Thyroid gland (tissue), 4 donors: ENCODE results near the gene ERAL1. TPM values are rescaled to one million over a fixed set of nuclear protein-coding genes. Genes with fewer than 3 reads are reported as not detected.

Experiments
- DNase-seq, 2 donors: peaks; one replicate each; pipeline ENCODE4 v3.0.0-alpha.2; 2019
- H3K27ac ChIP-seq, 3 donors: fragments of 200-600 bp; sonication (generic); 1 replicate in 2 of 3; 2 replicates in 1 of 3; pipeline ENCODE4 v1.5.1; 2016 to 2019; ENCODE audit warnings: mild to moderate bottlenecking in 1 of 3, moderate library complexity in 1 of 3
- H3K27me3 ChIP-seq: fragments of 200-600 bp; sonication (generic); one replicate; pipeline ENCODE4 v1.5.1; 2019
- H3K36me3 ChIP-seq, 2 donors: fragments of 200-600 bp; sonication (generic); one replicate each; pipeline ENCODE4 v1.5.1; 2016 to 2019
- H3K4me1 ChIP-seq, 2 donors: fragments of 200-600 bp; sonication (generic); one replicate each; pipeline ENCODE4 v1.5.1; 2017 to 2019
- H3K4me3 ChIP-seq, 3 donors: fragments of 200-600 bp; sonication (generic); replicated peaks in 1 of 3; 1 replicate in 2 of 3; 2 replicates in 1 of 3; pipeline ENCODE4 v1.5.1; 2016; ENCODE audit warnings: mild to moderate bottlenecking in 1 of 3
- H3K9me3 ChIP-seq: fragments of 200-600 bp; sonication (generic); one replicate; pipeline ENCODE4 v1.5.1; 2017
- POLR2A ChIP-seq, 2 donors: fragments of 450-650 bp; IDR thresholded peaks; one replicate each; pipeline ENCODE4 v1.6.1; 2017; ENCODE audit warnings: antibody characterized with exemption in 2 of 2, mild to moderate bottlenecking in 2 of 2, moderate library complexity in 1 of 2
- WGBS, 2 donors: methylation state at CpG; one replicate each; pipeline ENCODE4 v1.1.5; 2017; 5-methylcytosine and 5-hydroxymethylcytosine counted together
- intact Hi-C: fragments of 100-400 bp; cut with DNase I; formaldehyde crosslinking; loops from one replicate; pipeline ENCODE4 v1.15.1; 2023
- total RNA-seq, 4 donors: library from RNA; depleted of rRNA; stranded (reverse); fragments of >200 nt; gene quantifications; one replicate each; pipeline ENCODE4 v1.2.3, GENCODE V29; 2016
- TF ChIP-seq, protein P1 (sequence below), 6 experiments: fragments of 200-600 bp in 3 of 6; fragments of 450-650 bp in 3 of 6; sonication (generic) in 3 of 6; IDR thresholded peaks; one replicate each; pipeline ENCODE4 v1.5.1; 2016 to 2019; ENCODE audit warnings: antibody characterized with exemption in 6 of 6, mild to moderate bottlenecking in 2 of 6, inconsistent platforms in 1 of 6, moderate library complexity in 1 of 6

Gene ERAL1
- total RNA-seq, 4 donors from 2014 or later = 23.1 to 59.3 (median 41.2) TPM

DNA sequence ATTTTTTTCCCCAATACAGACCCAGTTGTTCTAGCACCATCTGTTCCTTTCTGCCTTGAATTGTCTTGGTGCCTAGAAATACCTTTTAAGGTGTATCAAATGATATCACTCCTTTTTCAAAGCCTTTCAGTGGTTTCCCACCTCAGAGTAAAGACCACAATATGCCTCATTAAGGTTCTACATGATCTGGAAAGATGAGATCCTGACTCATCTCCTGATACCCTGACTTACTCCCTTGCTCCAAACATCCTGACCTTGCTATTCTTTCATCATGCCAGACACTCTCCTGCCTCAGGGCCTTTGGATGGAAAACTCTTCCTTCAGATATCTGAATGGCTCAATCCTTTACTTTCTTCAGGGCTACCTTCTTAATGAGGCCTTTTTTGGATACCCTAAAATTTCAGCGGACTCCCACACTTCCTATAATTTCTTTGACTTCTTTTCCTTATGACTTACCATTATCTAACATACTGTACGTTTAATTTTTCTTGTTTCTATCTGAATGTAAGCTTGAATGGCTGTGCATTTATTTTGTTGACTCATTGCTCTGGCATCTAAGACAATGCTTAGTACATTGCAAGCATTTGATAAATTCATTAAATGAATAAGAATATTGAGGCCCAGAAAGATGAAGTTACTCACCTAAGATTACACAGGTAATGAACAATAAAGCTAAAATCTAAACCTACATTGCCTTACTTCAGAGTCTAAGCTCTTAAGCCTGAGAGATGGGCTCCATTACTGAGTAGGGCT lies 23.5 kb downstream of the ERAL1 start:
- H3K27me3 ChIP-seq = no peaks in the 10 kb centered on the region
- WGBS, 2 donors = 94 to 95% methylated on average over 2 of the region's 2 CpGs
- DNase-seq = no peak
- intact Hi-C loops = no loop called here
- peaks cover 37 to 40% of the 10 kb centered on the region in 2 donors for H3K36me3 ChIP-seq
- H3K4me3 ChIP-seq = no peak overlapping the region
- no peaks in the 10 kb centered on the region for H3K4me1 ChIP-seq
- no peak overlapping the region for H3K27ac ChIP-seq
- H3K9me3 ChIP-seq = no peaks in the 10 kb centered on the region
- TF ChIP-seq, protein P1, sequence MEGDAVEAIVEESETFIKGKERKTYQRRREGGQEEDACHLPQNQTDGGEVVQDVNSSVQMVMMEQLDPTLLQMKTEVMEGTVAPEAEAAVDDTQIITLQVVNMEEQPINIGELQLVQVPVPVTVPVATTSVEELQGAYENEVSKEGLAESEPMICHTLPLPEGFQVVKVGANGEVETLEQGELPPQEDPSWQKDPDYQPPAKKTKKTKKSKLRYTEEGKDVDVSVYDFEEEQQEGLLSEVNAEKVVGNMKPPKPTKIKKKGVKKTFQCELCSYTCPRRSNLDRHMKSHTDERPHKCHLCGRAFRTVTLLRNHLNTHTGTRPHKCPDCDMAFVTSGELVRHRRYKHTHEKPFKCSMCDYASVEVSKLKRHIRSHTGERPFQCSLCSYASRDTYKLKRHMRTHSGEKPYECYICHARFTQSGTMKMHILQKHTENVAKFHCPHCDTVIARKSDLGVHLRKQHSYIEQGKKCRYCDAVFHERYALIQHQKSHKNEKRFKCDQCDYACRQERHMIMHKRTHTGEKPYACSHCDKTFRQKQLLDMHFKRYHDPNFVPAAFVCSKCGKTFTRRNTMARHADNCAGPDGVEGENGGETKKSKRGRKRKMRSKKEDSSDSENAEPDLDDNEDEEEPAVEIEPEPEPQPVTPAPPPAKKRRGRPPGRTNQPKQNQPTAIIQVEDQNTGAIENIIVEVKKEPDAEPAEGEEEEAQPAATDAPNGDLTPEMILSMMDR (IDR thresholded peaks at IDR 0.05) = no peak
- TF ChIP-seq POLR2A (IDR thresholded peaks at IDR 0.05) = no peak

DNA sequence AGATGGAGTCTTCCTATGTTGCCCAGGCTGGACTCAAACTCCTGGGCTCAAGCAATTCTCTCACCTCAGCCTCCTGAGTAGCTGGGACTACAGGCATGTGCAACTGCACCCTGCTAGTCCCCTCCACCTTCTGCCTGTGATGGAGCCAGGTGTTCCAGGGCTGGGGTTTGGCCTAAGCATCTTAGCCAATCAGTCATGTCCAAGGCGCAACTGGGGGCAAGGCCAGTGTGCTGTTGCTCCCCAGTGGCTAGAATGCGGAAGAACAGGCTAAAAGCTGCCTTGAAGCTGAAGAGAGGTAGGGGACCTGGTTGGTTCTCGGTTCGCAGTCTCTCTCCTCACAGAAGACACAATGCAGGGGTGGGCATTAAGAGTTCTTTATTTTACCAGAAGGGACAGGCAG lies 24.2 kb downstream of the ERAL1 start:
- whole genome bisulfite sequencing, 2 donors = 88 to 93% methylated on average over 4 of the region's 4 CpGs
- Histone ChIP-seq H3K9me3 (no peaks in the 10 kb centered on the region), H3K27ac (no peak overlapping the region), H3K36me3 (peaks cover 41% of the 10 kb centered on the region in 2 donors), H3K27me3 (no peaks in the 10 kb centered on the region), H3K4me3 (no peak overlapping the region), H3K4me1 (no peaks in the 10 kb centered on the region)
- intact Hi-C loops = no loop called here
- peak; percentile 9 to 19 for DNase-seq
- no peak for TF ChIP-seq POLR2A (IDR thresholded peaks at IDR 0.05)
- TF ChIP-seq, protein P1 (IDR thresholded peaks at IDR 0.05) = peak in 1 of 6 experiments; percentile 21

DNA sequence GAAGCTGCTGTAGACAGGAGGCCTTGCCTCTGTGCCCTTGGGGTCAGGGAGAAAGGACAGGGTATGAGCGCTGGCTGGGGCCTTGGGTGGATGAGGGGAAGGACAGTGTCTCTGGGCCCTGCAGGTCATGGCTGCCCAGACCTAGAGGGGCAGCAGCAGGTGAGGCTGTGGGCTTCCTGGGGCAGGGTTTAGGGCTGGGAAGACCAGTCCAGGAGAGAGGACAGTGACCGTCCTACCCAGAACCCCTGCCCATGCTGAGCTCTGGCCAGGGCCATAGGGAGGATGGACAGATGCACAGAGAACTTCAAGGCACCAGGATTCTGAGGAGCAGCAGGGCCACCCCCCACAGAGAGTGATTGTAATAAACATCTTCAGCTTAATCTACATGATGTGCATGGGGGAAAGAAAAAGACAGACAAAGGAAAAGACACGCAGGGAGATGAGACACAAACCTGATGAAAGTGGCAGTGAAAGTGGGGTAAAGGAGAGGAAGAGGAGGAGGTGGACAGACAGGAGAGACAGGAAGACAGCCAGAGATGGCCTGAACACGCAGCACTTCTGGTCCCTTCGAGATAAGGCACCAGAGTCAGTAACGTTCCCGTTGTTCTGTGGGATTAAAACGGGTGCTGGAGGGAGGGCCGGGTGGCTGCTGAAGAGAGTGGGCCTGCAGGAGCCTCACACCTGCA lies 25.2 kb downstream of the ERAL1 start:
- 77 to 80% methylated on average over 8 to 9 of the region's 9 CpGs for WGBS, 2 donors
- H3K27ac ChIP-seq = no peak overlapping the region
- no peak for DNase-seq
- intact Hi-C loops = no loop called here
- no peak overlapping the region for H3K4me3 ChIP-seq
- no peaks in the 10 kb centered on the region for H3K9me3 ChIP-seq
- no peaks in the 10 kb centered on the region for H3K4me1 ChIP-seq
- H3K36me3 ChIP-seq = peaks cover 49 to 51% of the 10 kb centered on the region in 2 donors
- no peaks in the 10 kb centered on the region for H3K27me3 ChIP-seq
- TF ChIP-seq, protein P1 (IDR thresholded peaks at IDR 0.05) = no peak
- no peak for TF ChIP-seq POLR2A (IDR thresholded peaks at IDR 0.05)

- 92 to 96% methylated on average over 9 to 10 of the region's 10 CpGs for WGBS, 2 donors
Observed at GRCh38 chr17:28880572-28880945, 25.7 kb downstream of the ERAL1 start.

More at GRCh38 chr17:28880572-28880945, 25.7 kb downstream of the ERAL1 start:
- DNase-seq = no peak
- no peaks in the 10 kb centered on the region for H3K9me3 ChIP-seq
- H3K27ac ChIP-seq = no peak overlapping the region
- TF ChIP-seq POLR2A (IDR thresholded peaks at IDR 0.05) = no peak
- TF ChIP-seq, protein P1 (IDR thresholded peaks at IDR 0.05) = no peak
- no peaks in the 10 kb centered on the region for H3K27me3 ChIP-seq
- intact Hi-C loops = no loop called here
- no peaks in the 10 kb centered on the region for H3K4me1 ChIP-seq
- no peak overlapping the region for H3K4me3 ChIP-seq
- H3K36me3 ChIP-seq = peaks cover 49 to 56% of the 10 kb centered on the region in 2 donors
